Measurements from ENCODE around the gene MAPRE2.
A peak's percentile ranks its signal among the peaks of the same experiment; 100 is the strongest.
"Not testable (repeated sequence)": the region's sequence is repeated elsewhere in the genome, so short reads cannot be mapped to it uniquely, and the experiment has no call there.

Gene MAPRE2

DNA sequence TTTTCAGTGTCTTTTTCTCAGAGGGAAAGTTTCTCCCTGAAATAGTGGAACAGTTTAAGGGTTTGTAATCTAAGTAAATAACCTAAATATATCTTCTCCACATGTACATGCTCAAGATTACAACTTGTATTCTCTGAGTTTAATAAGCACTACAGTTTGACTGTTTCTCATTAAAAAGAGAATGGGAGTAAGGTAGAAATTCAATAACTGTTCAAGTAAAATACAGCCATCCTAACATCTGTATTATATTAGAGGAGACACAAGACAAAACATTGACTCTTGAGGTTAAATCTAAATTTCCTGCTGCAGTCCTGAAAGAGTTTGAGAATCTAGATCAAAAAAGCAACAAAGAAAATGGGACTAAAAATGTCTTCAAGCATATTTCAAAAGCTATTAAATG is 126.6 kb downstream of the MAPRE2 start:
- TF ChIP-seq, protein P1, sequence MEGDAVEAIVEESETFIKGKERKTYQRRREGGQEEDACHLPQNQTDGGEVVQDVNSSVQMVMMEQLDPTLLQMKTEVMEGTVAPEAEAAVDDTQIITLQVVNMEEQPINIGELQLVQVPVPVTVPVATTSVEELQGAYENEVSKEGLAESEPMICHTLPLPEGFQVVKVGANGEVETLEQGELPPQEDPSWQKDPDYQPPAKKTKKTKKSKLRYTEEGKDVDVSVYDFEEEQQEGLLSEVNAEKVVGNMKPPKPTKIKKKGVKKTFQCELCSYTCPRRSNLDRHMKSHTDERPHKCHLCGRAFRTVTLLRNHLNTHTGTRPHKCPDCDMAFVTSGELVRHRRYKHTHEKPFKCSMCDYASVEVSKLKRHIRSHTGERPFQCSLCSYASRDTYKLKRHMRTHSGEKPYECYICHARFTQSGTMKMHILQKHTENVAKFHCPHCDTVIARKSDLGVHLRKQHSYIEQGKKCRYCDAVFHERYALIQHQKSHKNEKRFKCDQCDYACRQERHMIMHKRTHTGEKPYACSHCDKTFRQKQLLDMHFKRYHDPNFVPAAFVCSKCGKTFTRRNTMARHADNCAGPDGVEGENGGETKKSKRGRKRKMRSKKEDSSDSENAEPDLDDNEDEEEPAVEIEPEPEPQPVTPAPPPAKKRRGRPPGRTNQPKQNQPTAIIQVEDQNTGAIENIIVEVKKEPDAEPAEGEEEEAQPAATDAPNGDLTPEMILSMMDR (IDR thresholded peaks at IDR 0.05): no peak
- no peak for TF ChIP-seq ZFX (IDR thresholded peaks at IDR 0.05; ENCODE audit: borderline replicate concordance)

DNA sequence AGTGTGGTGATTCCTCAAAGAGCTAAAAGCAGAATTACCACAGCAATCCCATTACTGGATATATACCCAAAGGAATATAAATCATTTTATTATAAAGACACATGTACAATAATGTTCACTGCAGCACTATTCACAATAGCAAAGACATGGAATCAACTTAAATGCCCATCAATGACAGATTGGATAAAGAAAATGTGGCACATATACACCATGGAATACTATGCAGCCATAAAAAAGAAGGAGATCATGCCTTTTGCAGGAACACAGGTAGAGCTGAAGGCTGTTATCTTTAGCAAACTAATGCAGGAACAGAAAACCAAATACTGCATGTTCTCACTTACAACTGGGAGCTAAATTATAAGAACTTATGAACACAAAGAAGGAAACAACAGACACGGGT is 129.1 kb downstream of the MAPRE2 start:
- H3K27ac ChIP-seq: not testable (repeated sequence)

More for the DNA sequence above, 126.6 kb downstream of the MAPRE2 start:
- no peak overlapping the region for H3K27ac ChIP-seq

DNA sequence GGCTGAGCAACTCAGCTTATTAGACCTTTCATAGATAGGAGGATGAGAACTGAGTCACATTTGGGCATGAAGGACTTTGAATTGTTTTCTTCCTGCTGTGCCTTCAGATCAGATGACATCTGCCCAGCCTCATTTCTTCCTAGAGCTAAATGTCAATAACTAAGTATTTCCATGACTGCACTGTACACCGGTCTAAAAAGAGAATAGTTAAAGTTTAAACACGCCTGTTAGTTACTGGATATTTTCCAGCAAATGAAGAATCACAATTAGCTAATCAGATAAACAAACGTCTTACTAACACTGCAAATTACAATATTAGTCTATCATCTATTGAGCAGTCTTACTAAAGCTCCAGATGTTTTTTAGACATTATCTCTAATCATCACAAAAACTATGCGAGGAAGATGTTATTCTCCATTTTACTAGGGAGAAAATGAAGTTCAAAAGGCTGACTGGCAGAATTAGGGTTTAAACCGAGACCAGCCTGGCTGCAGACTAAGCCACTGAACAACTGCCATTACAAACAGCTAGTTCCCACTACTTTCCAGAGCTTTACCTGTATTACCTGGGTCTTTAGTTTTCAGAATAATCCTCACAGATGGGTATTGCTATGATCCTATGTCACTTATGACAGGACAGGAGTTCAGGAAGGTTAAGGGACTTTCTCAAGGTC is 130.2 kb downstream of the MAPRE2 start:
- peak overlapping the region; percentile 59 for H3K27ac ChIP-seq

DNA sequence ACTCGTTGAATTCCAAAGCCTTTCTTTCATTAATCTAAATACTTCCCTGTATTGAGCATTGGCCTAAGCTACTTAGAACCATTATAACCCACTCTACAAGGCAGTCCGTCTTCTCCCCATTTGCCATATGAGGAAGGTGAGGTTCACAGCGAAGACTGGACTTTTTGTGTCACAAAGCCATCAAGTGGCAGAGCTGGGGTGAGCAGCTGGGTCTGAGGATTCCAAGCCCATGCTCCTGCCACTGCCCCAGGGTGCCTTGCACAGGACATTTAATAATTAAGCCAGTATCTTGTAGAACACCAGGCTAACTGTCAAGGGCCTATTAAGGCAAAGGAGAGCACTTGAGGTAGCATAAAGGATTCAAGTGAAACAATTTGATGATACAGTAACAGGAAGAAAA is 130.8 kb downstream of the MAPRE2 start:
- TF ChIP-seq ZFX (IDR thresholded peaks at IDR 0.05; ENCODE audit: borderline replicate concordance): no peak
- TF ChIP-seq, protein P1 (IDR thresholded peaks at IDR 0.05): no peak
- peak overlapping the region; percentile 59 for H3K27ac ChIP-seq

More for the DNA sequence above, 130.2 kb downstream of the MAPRE2 start:
- no peak for TF ChIP-seq ZFX (IDR thresholded peaks at IDR 0.05; ENCODE audit: borderline replicate concordance)
- TF ChIP-seq, protein P1 (IDR thresholded peaks at IDR 0.05): no peak

DNA sequence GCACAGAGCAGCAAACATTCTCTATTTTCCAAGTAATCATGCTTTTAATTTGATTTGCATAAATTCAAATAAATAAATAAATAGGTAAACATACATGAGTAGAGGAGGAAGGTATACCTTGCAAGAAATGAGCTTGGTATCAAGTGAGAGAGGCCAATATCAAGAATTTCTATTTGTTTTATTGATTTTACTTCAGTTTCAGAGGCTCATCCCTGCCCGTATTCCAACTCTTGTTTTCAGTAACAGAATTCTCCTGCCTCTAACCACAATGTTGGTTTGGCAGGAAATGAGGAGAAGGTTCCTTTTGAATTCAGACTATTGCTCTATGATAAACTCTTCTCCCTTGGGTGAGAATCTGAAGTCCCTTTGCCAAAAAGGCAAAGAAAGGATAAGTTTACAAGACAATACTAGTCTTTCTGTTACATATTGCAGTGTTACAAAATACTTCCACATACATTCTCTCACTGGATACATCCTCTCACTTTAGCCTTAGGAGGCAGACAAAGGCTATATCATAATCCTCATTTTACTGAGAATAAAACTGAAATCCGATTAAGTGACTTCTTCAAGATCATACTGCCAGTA is 131.3 kb downstream of the MAPRE2 start:
- TF ChIP-seq ZFX (IDR thresholded peaks at IDR 0.05; ENCODE audit: borderline replicate concordance): no peak
- TF ChIP-seq, protein P1 (IDR thresholded peaks at IDR 0.05): no peak

DNA sequence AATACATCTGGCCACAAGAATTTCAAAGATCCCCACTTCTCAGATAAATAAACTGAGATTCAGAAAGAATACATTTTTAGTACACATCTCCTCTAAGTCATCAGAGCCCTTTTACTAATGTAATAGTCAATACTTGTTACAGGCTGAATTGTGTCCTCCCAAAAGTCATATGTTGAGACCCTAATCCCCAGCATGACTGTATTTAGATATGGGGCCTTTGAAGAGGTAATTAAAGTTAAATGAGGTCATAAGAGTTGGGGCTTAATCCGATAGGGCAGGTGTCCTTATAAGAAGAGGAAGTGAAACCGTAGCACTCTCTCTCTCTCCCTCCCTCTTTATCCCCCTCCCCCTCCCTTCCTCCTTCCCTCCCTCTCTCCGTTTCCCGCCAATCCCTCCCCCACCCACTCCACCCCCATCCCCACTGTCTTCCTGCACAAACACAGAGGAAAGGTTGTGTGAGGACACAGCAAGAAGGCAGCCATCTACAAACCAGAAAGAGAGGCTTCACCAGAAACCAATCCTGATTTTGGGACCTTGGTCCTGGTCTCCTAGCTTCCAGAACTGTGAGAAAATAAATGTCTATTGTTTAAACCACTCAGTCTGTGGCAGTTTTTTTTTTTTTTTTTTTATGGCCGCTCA is 133.0 kb downstream of the MAPRE2 start:
- no peak overlapping the region for H3K27ac ChIP-seq
- no peak for TF ChIP-seq ZFX (IDR thresholded peaks at IDR 0.05; ENCODE audit: borderline replicate concordance)
- TF ChIP-seq, protein P1 (IDR thresholded peaks at IDR 0.05): no peak

More for the DNA sequence above, 131.3 kb downstream of the MAPRE2 start:
- H3K27ac ChIP-seq: peak overlapping the region; percentile 59

DNA sequence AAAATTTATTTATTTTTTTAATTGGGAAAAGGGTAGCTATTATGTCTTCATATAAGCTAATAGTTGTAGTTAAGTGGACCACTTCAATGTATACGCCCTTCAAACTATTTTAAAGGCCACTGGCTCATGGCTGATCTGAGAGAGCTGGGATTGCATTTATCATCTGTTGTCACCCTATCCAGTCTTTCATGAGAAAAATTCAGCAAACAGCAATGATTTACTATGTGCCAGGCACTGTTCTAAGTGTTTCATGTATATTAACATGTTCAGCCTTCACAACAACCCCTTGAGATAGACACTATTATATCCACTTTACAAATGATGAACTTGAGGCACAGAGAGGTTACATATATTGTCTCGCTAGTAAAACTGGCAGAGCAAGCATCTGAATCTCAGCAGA is 133.5 kb downstream of the MAPRE2 start:
- H3K27ac ChIP-seq: no peak overlapping the region
- TF ChIP-seq, protein P1 (IDR thresholded peaks at IDR 0.05): no peak
- TF ChIP-seq ZFX (IDR thresholded peaks at IDR 0.05; ENCODE audit: borderline replicate concordance): no peak
